HEK293 (cell line): ENCODE measurements around the gene KRTAP3-1.

Source experiments
- CTCF ChIA-PET: fragments of 350-600 bp; formaldehyde crosslinking; extraction: SDS; loops from one replicate; lab custom pipeline; 2021; ENCODE audit warnings: antibody characterized with exemption; lab: Yijun Ruan, JAX
- POLR2A ChIA-PET: fragments of 300-600 bp; formaldehyde crosslinking; extraction: SDS; loops from one replicate; lab custom pipeline; 2020; ENCODE audit warnings: antibody characterized with exemption, inconsistent platforms; lab: Yijun Ruan, JAX
- H3K27ac ChIP-seq: fragments of 200-500 bp; sonication (Bioruptor generic); 2 replicates; pipeline ENCODE4 v1.5.1; 2014; ENCODE audit warnings: low read depth, low read length, control low read depth, inconsistent platforms; ENCODE audit errors: extremely low read depth
- H3K36me3 ChIP-seq, 2 experiments: fragments of 200-500 bp in 1 of 2; sonication (Bioruptor generic) in 1 of 2; 1 replicate in 1 of 2; 2 replicates in 1 of 2; pipeline ENCODE4 v1.5.1; 2014 to 2017; ENCODE audit warnings: inconsistent platforms in 2 of 2, low read length in 2 of 2; ENCODE audit not compliant: control insufficient read depth in 2 of 2, insufficient read depth in 1 of 2
- H3K4me1 ChIP-seq: fragments of 200-500 bp; sonication (Bioruptor generic); 2 replicates; pipeline ENCODE4 v1.5.1; 2014; ENCODE audit warnings: mild to moderate bottlenecking, low read length, inconsistent platforms; ENCODE audit not compliant: control insufficient read depth, insufficient read depth
- H3K4me3 ChIP-seq: 2 replicates; pipeline ENCODE4 v1.5.1; 2011; ENCODE audit warnings: low read depth, mild to moderate bottlenecking, control low read depth, low read length, moderate library complexity
- H3K9me3 ChIP-seq: fragments of 200-500 bp; sonication (Bioruptor generic); 2 replicates; pipeline ENCODE4 v1.5.1; 2014; ENCODE audit warnings: low read depth, low read length, inconsistent platforms; ENCODE audit not compliant: control insufficient read depth, insufficient read depth
- EGR2 ChIP-seq: fragments of 450-650 bp; formaldehyde crosslinking; IDR thresholded peaks from 2 replicates; pipeline ENCODE4 v1.5.1; 2016; ENCODE audit warnings: low read depth, missing biosample characterization, missing genetic modification characterization
- FEZF1 ChIP-seq: fragments of 450-650 bp; formaldehyde crosslinking; IDR thresholded peaks from 2 replicates; pipeline ENCODE4 v1.5.1; 2016; ENCODE audit warnings: missing biosample characterization, missing genetic modification characterization
- GLIS2 ChIP-seq: fragments of 450-650 bp; formaldehyde crosslinking; IDR thresholded peaks from 2 replicates; pipeline ENCODE4 v1.5.1; 2016; ENCODE audit warnings: missing biosample characterization, missing genetic modification characterization
- KLF7 ChIP-seq: fragments of 450-650 bp; formaldehyde crosslinking; IDR thresholded peaks from 2 replicates; pipeline ENCODE4 v1.5.1; 2016; ENCODE audit warnings: missing biosample characterization, missing genetic modification characterization, borderline replicate concordance
- KLF9 ChIP-seq: fragments of 450-650 bp; formaldehyde crosslinking; IDR thresholded peaks from 2 replicates; pipeline ENCODE4 v1.5.1; 2016; ENCODE audit warnings: missing biosample characterization, missing genetic modification characterization, low read depth
- MEIS1 ChIP-seq: sonication (generic); formaldehyde crosslinking; IDR thresholded peaks from 2 replicates; pipeline ENCODE4 v1.8.1; 2022; ENCODE audit warnings: missing genetic modification reagents, mild to moderate bottlenecking, borderline replicate concordance
- PRDM2 ChIP-seq: fragments of 450-650 bp; formaldehyde crosslinking; IDR thresholded peaks from 2 replicates; pipeline ENCODE4 v1.5.1; 2016; ENCODE audit warnings: missing biosample characterization, missing genetic modification characterization, borderline replicate concordance
- SCRT1 ChIP-seq: fragments of 450-650 bp; formaldehyde crosslinking; IDR thresholded peaks from 2 replicates; pipeline ENCODE4 v1.5.1; 2016; ENCODE audit warnings: missing biosample characterization, missing genetic modification characterization, borderline replicate concordance
- YY1 ChIP-seq: fragments of 450-650 bp; formaldehyde crosslinking; IDR thresholded peaks from 2 replicates; pipeline ENCODE4 v1.5.1; 2018; ENCODE audit warnings: missing biosample characterization, missing genetic modification characterization
- ZBTB26 ChIP-seq: fragments of 450-650 bp; formaldehyde crosslinking; optimal IDR thresholded peaks from 2 replicates; pipeline ENCODE3; 2016; ENCODE audit warnings: missing biosample characterization, mild to moderate bottlenecking, missing genetic modification characterization
- ZBTB48 ChIP-seq: fragments of 450-650 bp; formaldehyde crosslinking; IDR thresholded peaks from 2 replicates; pipeline ENCODE4 v1.5.1; 2016; ENCODE audit warnings: missing biosample characterization, missing genetic modification characterization
- ZNF10 ChIP-seq: fragments of 450-650 bp; formaldehyde crosslinking; IDR thresholded peaks from 2 replicates; pipeline ENCODE4 v1.5.1; 2017; ENCODE audit warnings: missing biosample characterization, missing genetic modification characterization
- ZNF19 ChIP-seq: fragments of 450-650 bp; formaldehyde crosslinking; IDR thresholded peaks from 2 replicates; pipeline ENCODE4; 2016; ENCODE audit warnings: missing biosample characterization, missing genetic modification characterization, low read depth
- ZNF211 ChIP-seq: fragments of 450-650 bp; formaldehyde crosslinking; IDR thresholded peaks from 2 replicates; pipeline ENCODE4 v1.5.1; 2016; ENCODE audit warnings: low read depth, missing biosample characterization, missing genetic modification characterization
- ZNF221 ChIP-seq: fragments of 450-650 bp; formaldehyde crosslinking; IDR thresholded peaks from 2 replicates; pipeline ENCODE4 v1.5.1; 2017; ENCODE audit warnings: missing biosample characterization, missing genetic modification characterization, borderline replicate concordance
- ZNF266 ChIP-seq: fragments of 450-650 bp; formaldehyde crosslinking; IDR thresholded peaks from 2 replicates; pipeline ENCODE4 v1.5.1; 2016; ENCODE audit warnings: missing biosample characterization, missing genetic modification characterization, low read depth
- ZNF350 ChIP-seq: fragments of 450-650 bp; formaldehyde crosslinking; IDR thresholded peaks from 2 replicates; pipeline ENCODE4 v1.5.0; 2017; ENCODE audit warnings: missing biosample characterization, mild to moderate bottlenecking, missing genetic modification characterization
- ZNF354C ChIP-seq: fragments of 450-650 bp; formaldehyde crosslinking; IDR thresholded peaks from 2 replicates; pipeline ENCODE4 v1.5.1; 2016; ENCODE audit warnings: missing biosample characterization, missing genetic modification characterization, low read depth, borderline replicate concordance
- ZNF37A ChIP-seq: fragments of 450-650 bp; IDR thresholded peaks from 2 replicates; pipeline ENCODE4 v1.5.1; 2018; ENCODE audit warnings: missing biosample characterization, missing genetic modification characterization
- ZNF660 ChIP-seq: fragments of 450-650 bp; IDR thresholded peaks from 2 replicates; pipeline ENCODE4 v1.5.1; 2018; ENCODE audit warnings: missing biosample characterization, mild to moderate bottlenecking, missing genetic modification characterization
- ZNF792 ChIP-seq: fragments of 450-650 bp; formaldehyde crosslinking; IDR thresholded peaks from 2 replicates; pipeline ENCODE4 v1.5.1; 2016; ENCODE audit warnings: missing biosample characterization, missing genetic modification characterization
- ZSCAN16 ChIP-seq: fragments of 450-650 bp; formaldehyde crosslinking; IDR thresholded peaks from 2 replicates; pipeline ENCODE4 v1.5.1; 2016; ENCODE audit warnings: missing biosample characterization, missing genetic modification characterization

The KRTAP3-1 gene

GRCh38 chr17:40997361-40997760 is 11.6 kb downstream of the KRTAP3-1 start:
- no peaks in the 10 kb centered on the region for H3K9me3 ChIP-seq
- H3K27ac ChIP-seq, result no peak overlapping the region
- H3K4me1 ChIP-seq, result no peaks in the 10 kb centered on the region
- H3K4me3 ChIP-seq, result no peak overlapping the region
- ChIA-PET POLR2A (no interaction called here), CTCF (interaction anchor here (0.7 to 1.0 kb wide), 2 partner anchors 83 to 666 kb away, joined by 3 to 5 read pairs; no protein-coding TSS in a partner anchor)
- TF ChIP-seq ZBTB48 (tag by site-specific recombination) (no peak), ZNF211 (tag by site-specific recombination) (no peak), PRDM2 (tag by site-specific recombination) (no peak), ZNF660 (tag by site-specific recombination) (no peak), ZNF792 (tag by site-specific recombination) (no peak), MEIS1 (CRISPR knock-in tag) (no peak), ZNF19 (no peak), ZNF37A (tag by site-specific recombination) (no peak)
- H3K36me3 ChIP-seq, result no peaks in the 10 kb centered on the region

- ChIA-PET POLR2A (no interaction called here), CTCF (interaction anchor here (0.7 to 1.0 kb wide), 2 partner anchors 17 to 667 kb away, joined by 3 read pairs; no protein-coding TSS in a partner anchor)
- Histone ChIP-seq H3K4me1 (no peaks in the 10 kb centered on the region), H3K27ac (no peak overlapping the region), H3K4me3 (no peak overlapping the region), H3K36me3 (no peaks in the 10 kb centered on the region), H3K9me3 (no peaks in the 10 kb centered on the region)
- TF ChIP-seq KLF9 (tag by site-specific recombination) (no peak), ZNF221 (tag by site-specific recombination) (no peak), SCRT1 (tag by site-specific recombination) (no peak)
Observed at GRCh38 chr17:40996829-40997228, 12.1 kb downstream of the KRTAP3-1 start.

GRCh38 chr17:40995116-40995515 is 13.8 kb downstream of the KRTAP3-1 start:
- H3K27ac ChIP-seq, result no peak overlapping the region
- H3K4me1 ChIP-seq, result no peaks in the 10 kb centered on the region
- POLR2A ChIA-PET, result no interaction called here
- H3K36me3 ChIP-seq, result no peaks in the 10 kb centered on the region
- no peak overlapping the region for H3K4me3 ChIP-seq
- CTCF ChIA-PET, result interaction anchor here (0.6 to 1.2 kb wide), 3 partner anchors 8 to 672 kb away, joined by 4 to 6 read pairs (median 5); no protein-coding TSS in a partner anchor
- no peaks in the 10 kb centered on the region for H3K9me3 ChIP-seq
- TF ChIP-seq EGR2 (tag by site-specific recombination) (no peak), ZNF266 (tag by site-specific recombination) (no peak), ZBTB26 (tag by site-specific recombination) (no peak), FEZF1 (no peak), ZNF350 (tag by site-specific recombination) (no peak), ZSCAN16 (tag by site-specific recombination) (no peak), KLF7 (no peak), GLIS2 (no peak), ZNF354C (no peak), YY1 (no peak), ZNF660 (tag by site-specific recombination) (no peak), ZNF221 (tag by site-specific recombination) (no peak), ZNF10 (tag by site-specific recombination) (no peak)
